KMS-11 (cell line): Measurements from ENCODE around the gene LRP4.

Experiments used
- H2AFZ ChIP-seq: fragments of 200-600 bp; sonication (generic); 2 replicates; pipeline ENCODE4 v1.6.1; 2016; ENCODE audit warnings: antibody characterized with exemption, mixed run types, low read depth
- H3K27ac ChIP-seq: fragments of 200-600 bp; sonication (generic); 2 replicates; pipeline ENCODE4 v1.6.1; 2016; ENCODE audit warnings: mild to moderate bottlenecking, mixed run types
- H3K27me3 ChIP-seq: fragments of 200-600 bp; sonication (generic); 2 replicates; pipeline ENCODE4 v1.6.1; 2017; ENCODE audit warnings: mild to moderate bottlenecking, low read depth, mixed run types, moderate library complexity; ENCODE audit not compliant: insufficient read depth
- H3K36me3 ChIP-seq: fragments of 200-600 bp; sonication (generic); 2 replicates; pipeline ENCODE4 v1.6.1; 2017; ENCODE audit warnings: mild to moderate bottlenecking, mixed run types; ENCODE audit not compliant: insufficient read depth
- H3K4me1 ChIP-seq: fragments of 200-600 bp; sonication (generic); 2 replicates; pipeline ENCODE4 v1.6.1; 2016; ENCODE audit warnings: mild to moderate bottlenecking, low read depth, mixed run types; ENCODE audit not compliant: poor library complexity, severe bottlenecking
- H3K4me2 ChIP-seq: fragments of 200-600 bp; sonication (generic); 2 replicates; pipeline ENCODE4 v1.7.0; 2016; ENCODE audit warnings: mild to moderate bottlenecking, mixed run types
- H3K4me3 ChIP-seq: fragments of 200-600 bp; sonication (generic); IDR thresholded peaks from 2 replicates; pipeline ENCODE4 v1.6.1; 2017; ENCODE audit warnings: low read depth, low read length, mixed read lengths; ENCODE audit not compliant: insufficient read depth
- H3K79me2 ChIP-seq: fragments of 200-600 bp; sonication (generic); 2 replicates; pipeline ENCODE4 v1.6.1; 2016; ENCODE audit warnings: low read depth, mixed run types; ENCODE audit not compliant: insufficient read depth
- H3K9ac ChIP-seq: fragments of 200-600 bp; sonication (generic); 2 replicates; pipeline ENCODE4 v1.6.1; 2016; ENCODE audit warnings: mild to moderate bottlenecking, mixed run types
- H4K20me1 ChIP-seq: fragments of 200-600 bp; sonication (generic); 2 replicates; pipeline ENCODE4 v1.6.1; 2016; ENCODE audit warnings: mild to moderate bottlenecking, mixed run types; ENCODE audit not compliant: insufficient read depth
- TF ChIP-seq, protein P1 (sequence below): fragments of 200-600 bp; sonication (generic); conservative IDR thresholded peaks from 2 replicates; pipeline ENCODE4 v1.6.1; 2017; ENCODE audit warnings: low read depth, mild to moderate bottlenecking, antibody characterized with exemption, low read length, moderate library complexity, mixed read lengths

LRP4 gene

GRCh38 chr11:46952553-46952952 lies 34.2 kb upstream of the LRP4 start:
- Histone ChIP-seq H2AFZ (no peak overlapping the region), H3K36me3 (no peaks in the 10 kb centered on the region), H4K20me1 (no peaks in the 10 kb centered on the region), H3K4me3 (no peak overlapping the region), H3K9ac (no peak overlapping the region), H3K79me2 (no peaks in the 10 kb centered on the region), H3K4me2 (no peak overlapping the region), H3K4me1 (peaks cover 12% of the 10 kb centered on the region), H3K27ac (no peak overlapping the region), H3K27me3 (no peaks in the 10 kb centered on the region)
- TF ChIP-seq, protein P1, sequence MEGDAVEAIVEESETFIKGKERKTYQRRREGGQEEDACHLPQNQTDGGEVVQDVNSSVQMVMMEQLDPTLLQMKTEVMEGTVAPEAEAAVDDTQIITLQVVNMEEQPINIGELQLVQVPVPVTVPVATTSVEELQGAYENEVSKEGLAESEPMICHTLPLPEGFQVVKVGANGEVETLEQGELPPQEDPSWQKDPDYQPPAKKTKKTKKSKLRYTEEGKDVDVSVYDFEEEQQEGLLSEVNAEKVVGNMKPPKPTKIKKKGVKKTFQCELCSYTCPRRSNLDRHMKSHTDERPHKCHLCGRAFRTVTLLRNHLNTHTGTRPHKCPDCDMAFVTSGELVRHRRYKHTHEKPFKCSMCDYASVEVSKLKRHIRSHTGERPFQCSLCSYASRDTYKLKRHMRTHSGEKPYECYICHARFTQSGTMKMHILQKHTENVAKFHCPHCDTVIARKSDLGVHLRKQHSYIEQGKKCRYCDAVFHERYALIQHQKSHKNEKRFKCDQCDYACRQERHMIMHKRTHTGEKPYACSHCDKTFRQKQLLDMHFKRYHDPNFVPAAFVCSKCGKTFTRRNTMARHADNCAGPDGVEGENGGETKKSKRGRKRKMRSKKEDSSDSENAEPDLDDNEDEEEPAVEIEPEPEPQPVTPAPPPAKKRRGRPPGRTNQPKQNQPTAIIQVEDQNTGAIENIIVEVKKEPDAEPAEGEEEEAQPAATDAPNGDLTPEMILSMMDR, result no peak

- Histone ChIP-seq H3K36me3 (no peaks in the 10 kb centered on the region), H3K27me3 (no peaks in the 10 kb centered on the region), H2AFZ (no peak overlapping the region), H3K4me3 (no peak overlapping the region), H3K4me1 (peaks cover 19% of the 10 kb centered on the region), H3K9ac (no peak overlapping the region), H4K20me1 (no peaks in the 10 kb centered on the region), H3K27ac (no peak overlapping the region), H3K4me2 (no peak overlapping the region), H3K79me2 (no peaks in the 10 kb centered on the region)
- TF ChIP-seq, protein P1, result no peak
These were observed 33.5 kb upstream of the LRP4 start for GRCh38 chr11:46951864-46952263.

DNA sequence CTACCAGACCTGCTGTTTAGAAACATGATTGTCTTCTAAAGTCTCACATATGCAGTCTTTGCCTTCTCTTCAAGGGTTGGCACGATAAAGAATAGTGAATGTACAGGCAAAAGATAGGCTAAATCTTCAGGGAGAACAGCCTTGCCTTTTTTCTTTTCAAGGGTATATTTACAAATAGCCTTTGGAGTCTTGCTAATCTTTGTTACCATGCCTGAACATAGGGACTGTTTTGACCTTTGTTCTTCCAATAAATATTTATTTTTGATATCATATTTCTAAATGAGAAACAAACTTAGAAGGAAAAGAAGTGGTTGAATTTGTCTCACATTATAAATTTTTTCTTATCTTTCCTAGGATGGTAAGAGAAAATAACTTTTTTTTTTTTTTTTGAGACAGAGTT lies 30.9 kb upstream of the LRP4 start:
- no peaks in the 10 kb centered on the region for H3K36me3 ChIP-seq
- TF ChIP-seq, protein P1, result no peak
- no peak overlapping the region for H3K9ac ChIP-seq
- H3K4me2 ChIP-seq, result no peak overlapping the region
- no peak overlapping the region for H2AFZ ChIP-seq
- H3K27ac ChIP-seq, result no peak overlapping the region
- H3K4me3 ChIP-seq, result no peak overlapping the region
- peaks cover 21% of the 10 kb centered on the region for H3K4me1 ChIP-seq
- H4K20me1 ChIP-seq, result no peaks in the 10 kb centered on the region
- H3K27me3 ChIP-seq, result no peaks in the 10 kb centered on the region
- H3K79me2 ChIP-seq, result no peaks in the 10 kb centered on the region

- Histone ChIP-seq H3K4me1 (peaks cover 21% of the 10 kb centered on the region), H3K79me2 (no peaks in the 10 kb centered on the region), H4K20me1 (no peaks in the 10 kb centered on the region), H3K36me3 (no peaks in the 10 kb centered on the region), H3K27ac (no peak overlapping the region), H3K9ac (no peak overlapping the region), H2AFZ (no peak overlapping the region), H3K4me3 (no peak overlapping the region), H3K27me3 (no peaks in the 10 kb centered on the region), H3K4me2 (no peak overlapping the region)
- TF ChIP-seq, protein P1, result no peak
These were observed 30.2 kb upstream of the LRP4 start for GRCh38 chr11:46948378-46949131.
